DND-41 (cell line): Measurements from ENCODE around the gene OR10G3.

Experiments
- ATAC-seq: fragments of 200-7000 bp; cut with Tn5 transposase; 3 replicates; pipeline ENCODE4 v1.9.1; 2021; ENCODE audit warnings: low read depth; ENCODE audit not compliant: insufficient read depth
- DNase-seq: peaks from one replicate; pipeline ENCODE4 v3.0.0-alpha.2; 2020
- H2AFZ ChIP-seq: 2 replicates; pipeline ENCODE4 v1.6.0; 2012; ENCODE audit warnings: low read depth, low read length
- H3K27ac ChIP-seq: 2 replicates; pipeline ENCODE4 v1.5.1; 2012; ENCODE audit warnings: low read length, inconsistent platforms
- H3K27me3 ChIP-seq: fragments of 200-600 bp; sonication (generic); 2 replicates; pipeline ENCODE4 v1.6.0; 2012; ENCODE audit warnings: low read length, mild to moderate bottlenecking, inconsistent platforms; ENCODE audit not compliant: insufficient read depth, poor library complexity
- H3K36me3 ChIP-seq: 2 replicates; pipeline ENCODE4 v1.5.1; 2012; ENCODE audit warnings: low read length, inconsistent platforms; ENCODE audit not compliant: insufficient read depth
- H3K4me1 ChIP-seq: 2 replicates; pipeline ENCODE4 v1.5.1; 2012; ENCODE audit warnings: mild to moderate bottlenecking, low read length; ENCODE audit not compliant: insufficient read depth
- H3K4me2 ChIP-seq: 2 replicates; pipeline ENCODE4 v1.6.0; 2012; ENCODE audit warnings: mild to moderate bottlenecking, moderate library complexity, low read length, inconsistent platforms; ENCODE audit not compliant: insufficient read depth
- H3K4me3 ChIP-seq, 2 experiments: fragments of 200-600 bp in 1 of 2; shearing (Covaris generic) in 1 of 2; 2 replicates each; pipeline ENCODE4 v1.5.1; 2012 to 2016; ENCODE audit warnings: inconsistent platforms in 2 of 2, low read length in 2 of 2, mild to moderate bottlenecking in 2 of 2, low read depth in 1 of 2, moderate library complexity in 1 of 2
- H3K79me2 ChIP-seq: 2 replicates; pipeline ENCODE4 v1.6.0; 2012; ENCODE audit warnings: low read length, inconsistent platforms; ENCODE audit not compliant: insufficient read depth
- H3K9ac ChIP-seq: 2 replicates; pipeline ENCODE4 v1.6.0; 2012; ENCODE audit warnings: low read depth, mild to moderate bottlenecking, inconsistent platforms, low read length, moderate library complexity
- H3K9me3 ChIP-seq: 2 replicates; pipeline ENCODE4 v1.5.1; 2012; ENCODE audit warnings: low read length, moderate library complexity, mild to moderate bottlenecking, inconsistent platforms; ENCODE audit not compliant: insufficient read depth, severe bottlenecking
- H4K20me1 ChIP-seq: 2 replicates; pipeline ENCODE4 v1.6.0; 2012; ENCODE audit warnings: low read length; ENCODE audit not compliant: insufficient read depth
- EZH2 ChIP-seq: IDR thresholded peaks from 3 replicates; pipeline ENCODE4 v1.6.1; 2012; ENCODE audit warnings: borderline replicate concordance, low read depth, mild to moderate bottlenecking, moderate library complexity, low read length, inconsistent platforms; ENCODE audit not compliant: severe bottlenecking
- TF ChIP-seq, protein P1 (sequence below): IDR thresholded peaks from 2 replicates; pipeline ENCODE4 v1.5.1; 2012; ENCODE audit warnings: borderline replicate concordance, low read length, moderate library complexity, mild to moderate bottlenecking; ENCODE audit not compliant: poor library complexity, severe bottlenecking; ENCODE audit errors: extremely low read depth

OR10G3 gene

DNA sequence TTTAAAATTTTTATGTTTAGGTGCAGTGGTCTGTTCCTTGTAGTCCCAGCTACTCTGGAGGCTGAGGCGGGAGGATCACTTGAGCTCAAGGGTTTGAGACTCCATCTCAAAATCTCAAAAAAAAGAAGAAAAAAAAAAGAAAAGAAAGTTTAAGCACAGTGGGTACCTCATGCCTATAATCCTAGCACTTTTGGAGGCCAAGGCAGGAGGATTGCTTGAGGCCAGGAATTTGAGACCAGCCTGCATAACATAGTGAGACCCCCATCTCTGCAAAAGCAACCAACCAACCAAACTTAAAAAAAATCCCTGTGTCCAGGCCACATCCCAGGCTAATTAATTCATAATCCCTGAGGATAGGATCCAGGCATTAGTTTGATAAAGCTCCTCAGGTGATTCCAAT, 50.4 kb downstream of the OR10G3 start:
- DNase-seq = no peak
- Histone ChIP-seq H3K4me1 (peaks cover 16% of the 10 kb centered on the region), H3K79me2 (peaks cover 5% of the 10 kb centered on the region), H3K4me3 (no peak overlapping the region), H3K36me3 (peaks cover 4% of the 10 kb centered on the region; the same call in 1 of the 2 replicates), H3K27me3 (peaks cover 8% of the 10 kb centered on the region), H3K27ac (no peak overlapping the region), H3K4me2 (no peak overlapping the region), H2AFZ (no peak overlapping the region), H4K20me1 (no peaks in the 10 kb centered on the region), H3K9me3 (no peaks in the 10 kb centered on the region), H3K9ac (no peak overlapping the region)
- no peak for ATAC-seq
- no peak for TF ChIP-seq EZH2
- TF ChIP-seq, protein P1, sequence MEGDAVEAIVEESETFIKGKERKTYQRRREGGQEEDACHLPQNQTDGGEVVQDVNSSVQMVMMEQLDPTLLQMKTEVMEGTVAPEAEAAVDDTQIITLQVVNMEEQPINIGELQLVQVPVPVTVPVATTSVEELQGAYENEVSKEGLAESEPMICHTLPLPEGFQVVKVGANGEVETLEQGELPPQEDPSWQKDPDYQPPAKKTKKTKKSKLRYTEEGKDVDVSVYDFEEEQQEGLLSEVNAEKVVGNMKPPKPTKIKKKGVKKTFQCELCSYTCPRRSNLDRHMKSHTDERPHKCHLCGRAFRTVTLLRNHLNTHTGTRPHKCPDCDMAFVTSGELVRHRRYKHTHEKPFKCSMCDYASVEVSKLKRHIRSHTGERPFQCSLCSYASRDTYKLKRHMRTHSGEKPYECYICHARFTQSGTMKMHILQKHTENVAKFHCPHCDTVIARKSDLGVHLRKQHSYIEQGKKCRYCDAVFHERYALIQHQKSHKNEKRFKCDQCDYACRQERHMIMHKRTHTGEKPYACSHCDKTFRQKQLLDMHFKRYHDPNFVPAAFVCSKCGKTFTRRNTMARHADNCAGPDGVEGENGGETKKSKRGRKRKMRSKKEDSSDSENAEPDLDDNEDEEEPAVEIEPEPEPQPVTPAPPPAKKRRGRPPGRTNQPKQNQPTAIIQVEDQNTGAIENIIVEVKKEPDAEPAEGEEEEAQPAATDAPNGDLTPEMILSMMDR = no peak

DNA sequence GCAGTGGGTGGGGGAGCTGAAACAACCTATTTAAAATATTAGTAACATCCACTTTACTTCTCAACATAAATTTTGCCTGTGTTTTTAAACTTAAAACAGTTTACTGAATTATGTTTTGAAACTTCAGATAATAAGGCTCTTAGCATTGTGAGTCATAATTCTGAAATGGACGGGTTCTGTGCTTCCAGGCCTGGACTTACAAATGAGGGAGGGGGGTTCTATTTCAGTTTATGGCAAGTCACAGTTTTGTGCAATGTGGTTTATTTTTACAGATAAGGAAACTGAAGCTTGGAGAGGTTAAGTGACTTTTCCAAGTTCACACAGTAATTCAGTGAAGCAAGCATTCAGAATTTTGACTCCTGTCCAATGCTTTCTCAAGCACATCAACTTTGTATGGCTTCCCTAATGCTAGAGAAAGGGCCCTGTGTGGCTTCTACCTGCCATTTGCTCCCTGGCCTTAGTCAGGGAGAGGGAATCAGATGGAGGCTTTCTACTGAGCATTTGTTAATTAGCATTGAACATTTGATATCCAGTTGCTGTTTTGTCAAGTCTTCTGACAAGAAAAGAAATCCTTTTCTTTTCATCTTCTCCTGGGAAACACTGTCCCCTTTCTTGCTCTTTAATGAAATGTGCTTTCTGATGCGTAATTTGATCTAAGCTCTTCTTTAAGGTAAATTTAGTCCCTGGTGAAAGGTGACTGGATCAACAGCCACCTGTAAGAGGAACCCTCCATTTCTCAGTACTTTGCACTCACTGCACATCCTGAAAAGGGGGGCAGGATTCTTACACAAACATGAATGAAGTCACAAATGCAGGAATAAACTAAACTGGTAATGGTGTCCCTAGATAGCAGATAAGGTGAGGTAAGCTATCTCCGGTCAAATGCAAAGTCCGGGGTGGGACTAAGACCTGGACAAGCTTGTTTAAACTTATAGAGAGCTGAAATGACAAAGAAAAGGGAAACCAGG, 51.2 kb downstream of the OR10G3 start:
- TF ChIP-seq, protein P1 = no peak
- no peak for TF ChIP-seq EZH2
- Histone ChIP-seq H3K4me3 (no peak overlapping the region), H3K9me3 (no peaks in the 10 kb centered on the region), H3K9ac (no peak overlapping the region), H4K20me1 (no peaks in the 10 kb centered on the region), H2AFZ (no peak overlapping the region), H3K79me2 (peaks cover 5% of the 10 kb centered on the region), H3K27ac (no peak overlapping the region), H3K4me2 (no peak overlapping the region), H3K4me1 (peaks cover 16% of the 10 kb centered on the region), H3K27me3 (peaks cover 2% of the 10 kb centered on the region), H3K36me3 (peaks cover 8% of the 10 kb centered on the region)
- ATAC-seq (no peak), DNase-seq (no peak)

DNA sequence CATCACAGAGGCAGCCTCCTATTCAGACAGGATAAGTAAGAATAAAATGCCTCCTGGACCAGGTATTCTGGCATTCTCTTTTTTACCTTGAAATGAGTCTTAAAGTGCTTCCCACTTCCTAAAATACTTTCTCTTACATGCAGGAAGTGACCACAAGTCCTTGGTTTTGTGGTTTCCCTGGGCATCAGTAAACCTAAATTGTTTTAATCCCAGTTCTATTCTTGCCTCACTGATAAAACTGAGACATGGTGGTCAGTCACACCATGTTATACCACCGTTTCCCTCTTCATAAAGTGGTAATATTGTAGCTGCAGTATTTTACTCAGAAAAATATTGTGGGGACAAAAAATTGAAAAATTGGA, 52.6 kb downstream of the OR10G3 start:
- peak overlapping the region; percentile 94; the same call in 1 of the 2 replicates for H2AFZ ChIP-seq
- no peaks in the 10 kb centered on the region for H3K27me3 ChIP-seq
- peaks cover 5% of the 10 kb centered on the region for H3K79me2 ChIP-seq
- no peak overlapping the region for H3K27ac ChIP-seq
- peak overlapping the region; percentile 82 for H3K4me2 ChIP-seq
- no peak for TF ChIP-seq EZH2
- TF ChIP-seq, protein P1 = no peak
- H3K9me3 ChIP-seq = no peaks in the 10 kb centered on the region
- peak overlapping the region; percentile 75; the same call in 1 of the 2 replicates for H3K9ac ChIP-seq
- H3K36me3 ChIP-seq = peaks cover 8% of the 10 kb centered on the region
- no peaks in the 10 kb centered on the region for H4K20me1 ChIP-seq
- ATAC-seq = no peak
- DNase-seq = no peak
- no peak overlapping the region for H3K4me3 ChIP-seq
- H3K4me1 ChIP-seq = peaks cover 16% of the 10 kb centered on the region
